Hypothalamus (tissue), 51 donors: ENCODE data around the gene JAG1.

ENCODE experiments used
- DNase-seq, 51 donors: peaks; one replicate each; lab custom pipeline; 2025; lab: John Stamatoyannopoulos, UW

The JAG1 gene

GRCh38 chr20:10655720-10656669 is 17.8 kb downstream of the JAG1 start:
- no peak for DNase-seq

GRCh38 chr20:10654630-10655029 is 19.2 kb downstream of the JAG1 start:
- DNase-seq = no peak

- no peak for DNase-seq
These were observed 19.6 kb downstream of the JAG1 start for GRCh38 chr20:10654250-10654610.

GRCh38 chr20:10653599-10654249 is 20.1 kb downstream of the JAG1 start:
- DNase-seq = peak in 1 of 51 donors; percentile 5

GRCh38 chr20:10652660-10653261 is 21.0 kb downstream of the JAG1 start:
- no peak for DNase-seq

GRCh38 chr20:10652185-10652584 is 21.6 kb downstream of the JAG1 start:
- no peak for DNase-seq

DNA sequence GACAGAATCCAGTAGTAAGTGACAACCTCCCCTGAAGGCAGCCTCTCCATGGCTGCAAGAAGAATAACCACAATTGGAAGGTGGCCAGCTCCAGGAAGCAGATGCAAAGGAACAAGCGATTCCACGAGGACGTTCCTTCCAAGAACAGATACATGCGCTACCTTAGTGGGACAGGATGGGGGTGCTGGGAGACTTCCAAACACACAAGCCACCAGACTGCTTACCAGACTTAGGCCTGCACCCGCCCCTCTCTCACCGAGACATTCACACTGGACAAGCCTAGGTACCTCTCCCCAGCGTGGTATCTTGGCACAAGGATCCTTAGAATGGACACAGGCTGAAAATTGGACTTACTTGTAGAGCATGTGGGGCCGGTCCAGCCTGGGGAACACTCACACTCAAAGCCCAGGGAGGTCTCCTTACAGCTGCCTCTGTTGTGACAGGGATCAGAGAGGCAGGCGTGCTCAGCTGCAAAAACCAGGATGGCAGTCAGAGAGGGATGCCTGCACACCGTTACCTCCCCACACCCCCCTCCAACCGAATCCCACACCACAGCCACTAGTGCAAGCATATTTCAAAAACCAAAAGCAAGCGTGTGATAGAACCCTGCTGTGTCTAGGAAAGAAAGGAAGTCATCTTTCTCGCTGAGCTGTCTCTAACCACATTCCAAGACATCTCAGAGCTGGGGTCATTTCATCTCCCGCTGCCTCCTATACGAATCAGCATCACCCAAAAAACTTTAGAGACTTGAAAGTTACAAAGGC is 22.4 kb downstream of the JAG1 start:
- DNase-seq = no peak

DNA sequence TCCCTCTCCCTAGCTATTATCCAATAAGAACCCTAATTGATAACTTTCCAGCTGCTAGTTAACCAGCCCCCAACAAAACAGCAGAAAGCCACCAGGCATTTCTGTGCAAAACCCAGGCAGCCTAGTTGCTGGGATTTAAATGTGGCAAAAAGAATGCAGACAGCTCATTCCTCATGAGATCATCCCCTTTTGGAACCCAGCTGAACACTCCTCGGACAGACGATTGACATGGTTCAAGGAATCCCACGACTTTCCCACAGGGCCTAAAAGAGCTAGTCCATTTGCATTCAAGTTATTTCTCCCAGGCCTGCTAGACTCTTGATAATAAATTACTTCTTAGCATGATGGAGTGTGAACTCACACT is 24.0 kb downstream of the JAG1 start:
- DNase-seq = no peak

- no peak for DNase-seq
These were observed 24.6 kb downstream of the JAG1 start for GRCh38 chr20:10649080-10649796.

DNA sequence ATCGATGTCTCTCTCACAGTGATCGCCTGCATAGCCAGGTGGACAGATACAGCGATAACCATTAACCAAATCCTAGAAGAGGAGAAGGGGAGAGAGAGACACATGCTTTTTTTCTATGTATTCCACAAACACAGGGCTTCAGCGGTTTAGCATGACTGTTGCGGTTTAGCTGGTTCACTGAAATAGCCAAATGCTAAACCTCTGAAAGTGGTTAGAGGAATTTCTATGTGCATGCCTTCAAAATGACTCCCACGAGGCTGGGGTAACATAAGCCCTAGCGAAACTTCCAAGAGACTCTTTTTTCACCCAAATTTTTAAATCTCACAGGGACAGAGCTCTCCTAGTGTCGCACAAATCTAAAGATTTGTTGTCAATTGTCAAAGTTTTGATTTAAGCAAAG is 25.1 kb downstream of the JAG1 start:
- DNase-seq = no peak

DNA sequence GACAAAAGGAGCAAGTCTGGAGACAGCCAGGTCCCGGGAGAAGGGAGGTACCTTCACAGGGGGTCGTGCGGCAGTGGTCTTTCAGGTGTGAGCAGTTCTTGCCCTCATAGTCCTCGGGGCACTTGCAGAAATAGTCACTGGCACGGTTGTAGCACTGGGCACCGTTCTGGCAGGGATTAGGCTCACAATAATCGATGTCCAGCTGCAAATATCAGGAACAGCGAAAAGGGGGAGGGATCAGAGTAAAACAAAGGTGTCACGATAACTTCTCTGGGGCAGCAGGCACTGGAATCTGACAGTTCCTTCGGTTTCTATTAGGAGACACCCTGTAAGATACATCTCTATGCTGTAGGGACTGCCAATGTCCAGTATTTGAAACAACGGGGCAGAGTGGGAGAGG is 25.9 kb downstream of the JAG1 start:
- DNase-seq = no peak

- no peak for DNase-seq
These were observed 26.3 kb downstream of the JAG1 start for GRCh38 chr20:10647471-10647870.

GRCh38 chr20:10646886-10647420 is 26.8 kb downstream of the JAG1 start:
- no peak for DNase-seq

- no peak for DNase-seq
These were observed 27.8 kb downstream of the JAG1 start for GRCh38 chr20:10646006-10646405.

- no peak for DNase-seq
These were observed 28.6 kb downstream of the JAG1 start for GRCh38 chr20:10645205-10645570.

GRCh38 chr20:10644458-10645204 is 29.2 kb downstream of the JAG1 start:
- no peak for DNase-seq

- DNase-seq = no peak
These were observed 30.3 kb downstream of the JAG1 start for GRCh38 chr20:10643560-10643873.

GRCh38 chr20:10642856-10643559 is 30.8 kb downstream of the JAG1 start:
- no peak for DNase-seq

DNA sequence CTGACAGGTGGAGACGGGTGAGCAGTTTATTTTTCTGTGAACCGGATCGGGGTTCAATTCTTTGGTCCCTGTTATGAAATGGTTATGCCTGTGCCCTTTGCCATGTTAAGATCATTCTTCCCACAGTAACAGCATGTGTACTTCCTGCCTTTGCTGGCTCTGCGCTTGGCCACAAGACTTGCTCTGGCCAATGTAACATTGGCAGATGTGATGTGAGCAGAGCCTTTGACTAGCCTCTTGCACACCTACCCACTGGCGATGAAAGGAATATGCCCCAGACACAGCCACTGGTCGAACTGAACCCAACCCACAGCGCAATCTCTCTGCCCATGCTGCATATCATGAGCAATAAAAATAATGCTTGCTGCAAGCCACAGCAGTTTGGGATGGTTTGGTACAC is 31.9 kb downstream of the JAG1 start:
- DNase-seq = no peak
